ENCODE results near the gene INTS4.
"Not testable (repeated sequence)": the region's sequence is repeated elsewhere in the genome, so short reads cannot be mapped to it uniquely, and the experiment has no call there.

The INTS4 gene

GRCh38 chr11:77854838-77855237 is 139.6 kb downstream of the INTS4 start:
- Mint-ChIP-seq H3K27ac (no peak overlapping the region), H3K27me3 (no peaks in the 10 kb centered on the region), H3K36me3 (ENCODE audit: low read depth) (peaks cover 24% of the 10 kb centered on the region), H3K4me3 (no peak overlapping the region), H3K4me1 (no peaks in the 10 kb centered on the region), H3K9me3 (peaks cover 5% of the 10 kb centered on the region)
- ATAC-seq (no peak), DNase-seq (no peak)

GRCh38 chr11:77851503-77851902 is 143.0 kb downstream of the INTS4 start:
- DNase-seq (no peak), ATAC-seq (no peak)
- H3K27ac Mint-ChIP-seq, result no peak overlapping the region
- no peak overlapping the region for H3K4me3 Mint-ChIP-seq
- no peaks in the 10 kb centered on the region for H3K27me3 Mint-ChIP-seq
- peaks cover 27% of the 10 kb centered on the region for H3K36me3 Mint-ChIP-seq (ENCODE audit: low read depth)
- H3K9me3 Mint-ChIP-seq, result peaks cover 5% of the 10 kb centered on the region
- H3K4me1 Mint-ChIP-seq, result no peaks in the 10 kb centered on the region

DNA sequence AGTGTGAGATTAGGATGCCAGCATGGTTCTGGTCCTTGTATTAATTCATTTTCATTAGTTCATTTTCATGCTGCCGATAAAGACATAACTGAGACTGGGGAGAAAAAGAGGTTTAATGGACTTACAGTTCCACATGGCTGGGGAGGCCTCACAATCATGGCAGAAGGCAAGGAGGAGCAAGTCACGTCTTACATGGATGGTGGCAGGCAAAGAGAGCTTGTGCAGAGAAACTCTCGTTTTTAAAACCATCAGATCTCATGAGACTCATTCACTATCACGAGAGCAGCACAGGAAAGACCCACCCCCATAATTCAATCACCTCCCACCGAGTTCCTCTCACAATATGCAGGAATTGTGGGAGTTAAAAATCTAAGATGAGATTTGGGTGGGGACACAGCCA is 150.8 kb downstream of the INTS4 start:
- not testable (repeated sequence) for H3K4me3 Mint-ChIP-seq, DNase-seq, H3K4me1 Mint-ChIP-seq, ATAC-seq, H3K27me3 Mint-ChIP-seq, H3K9me3 Mint-ChIP-seq, H3K27ac Mint-ChIP-seq
- H3K36me3 Mint-ChIP-seq (ENCODE audit: low read depth), result peaks cover 26% of the 10 kb centered on the region

GRCh38 chr11:77842441-77843121 is 151.9 kb downstream of the INTS4 start:
- Mint-ChIP-seq H3K9me3 (peaks cover 10% of the 10 kb centered on the region), H3K27ac (no peak overlapping the region), H3K27me3 (no peaks in the 10 kb centered on the region), H3K4me3 (no peak overlapping the region), H3K36me3 (ENCODE audit: low read depth) (peaks cover 26% of the 10 kb centered on the region), H3K4me1 (no peaks in the 10 kb centered on the region)
- DNase-seq (no peak), ATAC-seq (no peak)

- Mint-ChIP-seq H3K9me3 (peaks cover 3% of the 10 kb centered on the region), H3K36me3 (ENCODE audit: low read depth) (no peaks in the 10 kb centered on the region), H3K27ac (no peak overlapping the region), H3K4me1 (no peaks in the 10 kb centered on the region), H3K27me3 (no peaks in the 10 kb centered on the region), H3K4me3 (no peak overlapping the region)
- DNase-seq (no peak), ATAC-seq (no peak)
Measured at GRCh38 chr11:77833302-77833701, 161.2 kb downstream of the INTS4 start.

GRCh38 chr11:77828926-77829325 is 165.5 kb downstream of the INTS4 start:
- Mint-ChIP-seq H3K9me3 (peaks cover 3% of the 10 kb centered on the region), H3K36me3 (ENCODE audit: low read depth) (no peaks in the 10 kb centered on the region), H3K4me1 (no peaks in the 10 kb centered on the region), H3K27ac (no peak overlapping the region), H3K27me3 (no peaks in the 10 kb centered on the region), H3K4me3 (no peak overlapping the region)
- DNase-seq, result no peak
- ATAC-seq, result no peak

Data from activated naive CD8-positive, alpha-beta T cell treated with anti-CD3 and anti-CD28 coated beads, Interleukin-2, amount 50 U/mL, for 24 hours (primary cell).